Activated CD8-positive, alpha-beta T cell treated with anti-CD3 and anti-CD28 coated beads for 36 hours (primary cell): ENCODE measurements around the gene RBMS3. TPM values are rescaled to one million over a fixed set of nuclear protein-coding genes. Genes with fewer than 3 reads are reported as not detected.

Source experiments
- ATAC-seq: fragments of 200-7000 bp; cut with Tn5 transposase; one replicate; pipeline ENCODE4 v1.10.0; 2021; ENCODE audit warnings: mild to moderate bottlenecking, moderate library complexity
- CTCF ChIA-PET: fragments of 350-600 bp; sonication (Branson Sonifier 250); formaldehyde crosslinking; loops from one replicate; lab custom pipeline; 2021; ENCODE audit warnings: antibody characterized with exemption; lab: Charles Lee
- POLR2A ChIA-PET: fragments of 350-600 bp; sonication (Branson Sonifier 250); formaldehyde crosslinking; loops from one replicate; lab custom pipeline; 2021; ENCODE audit warnings: antibody characterized with exemption; lab: Charles Lee
- DNase-seq: peaks from one replicate; pipeline ENCODE4 v3.0.0-alpha.2; 2020
- H3K27ac Mint-ChIP-seq: one replicate; pipeline ENCODE4 v1.8.0; 2021; ENCODE audit warnings: mild to moderate bottlenecking, mixed read lengths
- H3K27me3 Mint-ChIP-seq: one replicate; pipeline ENCODE4 v1.8.0; 2021; ENCODE audit warnings: mixed read lengths
- H3K36me3 Mint-ChIP-seq: one replicate; pipeline ENCODE4 v1.8.0; 2021; ENCODE audit warnings: low read depth, mixed read lengths
- H3K4me1 Mint-ChIP-seq: one replicate; pipeline ENCODE4 v1.8.0; 2021; ENCODE audit warnings: low read depth, mixed read lengths
- H3K4me3 Mint-ChIP-seq: one replicate; pipeline ENCODE4 v1.8.0; 2021; ENCODE audit warnings: mild to moderate bottlenecking, moderate library complexity, mixed read lengths
- H3K9me3 Mint-ChIP-seq: one replicate; pipeline ENCODE4 v1.8.0; 2021; ENCODE audit warnings: mixed read lengths
- intact Hi-C: fragments of 100-400 bp; cut with micrococcal nuclease; formaldehyde crosslinking; loops from one replicate; pipeline ENCODE4 v1.10.0; 2022
- total RNA-seq, 2 experiments: library from RNA; stranded (reverse); gene quantifications; one replicate each; pipeline ENCODE4 v1.2.3, GENCODE V29; 2021
- TF ChIP-seq, protein P1 (sequence below): fragments of 200-600 bp; IDR thresholded peaks from one replicate; pipeline ENCODE4 v1.8.0; 2022; ENCODE audit warnings: antibody characterized with exemption, mild to moderate bottlenecking

Gene RBMS3
- total RNA-seq, 2 experiments from 2014 or later: 2.3 to 2.8 TPM

DNA sequence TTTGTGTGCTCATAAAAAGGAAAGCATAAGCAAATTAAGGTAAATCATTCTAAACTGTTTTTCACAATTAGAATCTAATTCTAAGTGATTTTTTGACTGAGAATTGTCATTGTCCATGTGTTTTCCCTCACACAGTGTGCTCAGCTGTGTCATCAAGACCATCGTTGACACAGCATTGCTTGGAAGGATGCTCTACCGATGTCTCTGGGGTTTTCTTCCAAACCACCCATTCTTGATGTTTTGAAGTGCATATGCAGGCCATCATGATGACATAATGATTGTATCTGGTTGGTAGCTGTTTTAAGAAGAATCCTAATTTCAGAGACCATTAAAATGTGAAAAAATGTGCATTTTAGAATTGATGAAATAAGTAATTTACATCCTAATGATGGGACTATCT is 347.9 kb downstream of the RBMS3 start:
- Mint-ChIP-seq H3K9me3 (no peaks in the 10 kb centered on the region), H3K4me3 (no peak overlapping the region), H3K27ac (no peak overlapping the region), H3K27me3 (no peaks in the 10 kb centered on the region), H3K36me3 (no peaks in the 10 kb centered on the region), H3K4me1 (no peaks in the 10 kb centered on the region)
- DNase-seq (no peak), ATAC-seq (no peak)
- intact Hi-C loops: no loop called here
- ChIA-PET CTCF (no interaction called here), POLR2A (no interaction called here)
- TF ChIP-seq, protein P1, sequence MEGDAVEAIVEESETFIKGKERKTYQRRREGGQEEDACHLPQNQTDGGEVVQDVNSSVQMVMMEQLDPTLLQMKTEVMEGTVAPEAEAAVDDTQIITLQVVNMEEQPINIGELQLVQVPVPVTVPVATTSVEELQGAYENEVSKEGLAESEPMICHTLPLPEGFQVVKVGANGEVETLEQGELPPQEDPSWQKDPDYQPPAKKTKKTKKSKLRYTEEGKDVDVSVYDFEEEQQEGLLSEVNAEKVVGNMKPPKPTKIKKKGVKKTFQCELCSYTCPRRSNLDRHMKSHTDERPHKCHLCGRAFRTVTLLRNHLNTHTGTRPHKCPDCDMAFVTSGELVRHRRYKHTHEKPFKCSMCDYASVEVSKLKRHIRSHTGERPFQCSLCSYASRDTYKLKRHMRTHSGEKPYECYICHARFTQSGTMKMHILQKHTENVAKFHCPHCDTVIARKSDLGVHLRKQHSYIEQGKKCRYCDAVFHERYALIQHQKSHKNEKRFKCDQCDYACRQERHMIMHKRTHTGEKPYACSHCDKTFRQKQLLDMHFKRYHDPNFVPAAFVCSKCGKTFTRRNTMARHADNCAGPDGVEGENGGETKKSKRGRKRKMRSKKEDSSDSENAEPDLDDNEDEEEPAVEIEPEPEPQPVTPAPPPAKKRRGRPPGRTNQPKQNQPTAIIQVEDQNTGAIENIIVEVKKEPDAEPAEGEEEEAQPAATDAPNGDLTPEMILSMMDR: no peak

DNA sequence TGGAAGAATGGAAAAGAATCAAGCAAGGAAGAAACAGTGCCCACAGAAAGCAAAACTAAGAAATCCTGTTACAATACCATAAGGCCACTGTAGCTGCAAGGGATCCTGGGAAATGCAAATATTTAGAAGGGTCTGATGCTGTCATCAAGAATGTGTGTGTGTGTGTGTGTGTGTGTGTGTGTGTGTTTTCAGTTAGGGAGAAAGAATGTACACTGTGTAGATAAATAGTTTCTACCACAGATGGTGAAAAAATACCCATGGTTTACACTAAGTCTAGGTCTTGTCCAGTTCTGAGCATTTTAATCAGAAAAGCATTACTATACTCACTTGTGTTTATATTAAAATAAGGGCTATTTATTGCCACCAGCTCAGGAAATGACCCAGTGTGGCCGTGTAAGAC is 355.0 kb downstream of the RBMS3 start:
- Mint-ChIP-seq H3K4me3 (no peak overlapping the region), H3K9me3 (no peaks in the 10 kb centered on the region), H3K27me3 (peaks cover 6% of the 10 kb centered on the region), H3K4me1 (no peaks in the 10 kb centered on the region), H3K27ac (no peak overlapping the region), H3K36me3 (no peaks in the 10 kb centered on the region)
- ChIA-PET CTCF (no interaction called here), POLR2A (no interaction called here)
- no peak for ATAC-seq
- TF ChIP-seq, protein P1: no peak
- DNase-seq: no peak
- intact Hi-C loops: no loop called here

DNA sequence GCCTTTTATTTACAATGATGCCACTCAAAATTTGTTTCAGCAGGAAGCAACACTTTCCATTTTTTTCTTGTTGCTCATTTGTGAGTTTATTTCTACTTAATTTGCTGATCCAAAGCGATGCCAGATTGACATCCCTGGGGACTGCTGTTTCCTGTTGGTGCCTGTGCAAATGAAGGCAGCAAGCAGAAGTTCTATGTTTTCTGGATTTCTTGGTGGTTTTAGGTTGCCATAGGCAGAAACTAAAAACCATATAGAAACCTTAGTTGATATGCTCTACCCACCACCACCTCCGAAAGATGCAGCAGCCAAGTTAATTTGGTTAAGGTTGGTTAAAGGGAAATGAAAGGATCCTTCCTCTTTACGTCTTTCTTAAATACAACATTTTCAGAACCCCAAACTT is 356.2 kb downstream of the RBMS3 start:
- intact Hi-C loops: no loop called here
- no peaks in the 10 kb centered on the region for H3K9me3 Mint-ChIP-seq
- POLR2A ChIA-PET: no interaction called here
- H3K4me1 Mint-ChIP-seq: no peaks in the 10 kb centered on the region
- H3K27me3 Mint-ChIP-seq: peaks cover 6% of the 10 kb centered on the region
- H3K36me3 Mint-ChIP-seq: no peaks in the 10 kb centered on the region
- CTCF ChIA-PET: no interaction called here
- no peak overlapping the region for H3K4me3 Mint-ChIP-seq
- H3K27ac Mint-ChIP-seq: no peak overlapping the region
- no peak for DNase-seq
- ATAC-seq: no peak
- TF ChIP-seq, protein P1: no peak

DNA sequence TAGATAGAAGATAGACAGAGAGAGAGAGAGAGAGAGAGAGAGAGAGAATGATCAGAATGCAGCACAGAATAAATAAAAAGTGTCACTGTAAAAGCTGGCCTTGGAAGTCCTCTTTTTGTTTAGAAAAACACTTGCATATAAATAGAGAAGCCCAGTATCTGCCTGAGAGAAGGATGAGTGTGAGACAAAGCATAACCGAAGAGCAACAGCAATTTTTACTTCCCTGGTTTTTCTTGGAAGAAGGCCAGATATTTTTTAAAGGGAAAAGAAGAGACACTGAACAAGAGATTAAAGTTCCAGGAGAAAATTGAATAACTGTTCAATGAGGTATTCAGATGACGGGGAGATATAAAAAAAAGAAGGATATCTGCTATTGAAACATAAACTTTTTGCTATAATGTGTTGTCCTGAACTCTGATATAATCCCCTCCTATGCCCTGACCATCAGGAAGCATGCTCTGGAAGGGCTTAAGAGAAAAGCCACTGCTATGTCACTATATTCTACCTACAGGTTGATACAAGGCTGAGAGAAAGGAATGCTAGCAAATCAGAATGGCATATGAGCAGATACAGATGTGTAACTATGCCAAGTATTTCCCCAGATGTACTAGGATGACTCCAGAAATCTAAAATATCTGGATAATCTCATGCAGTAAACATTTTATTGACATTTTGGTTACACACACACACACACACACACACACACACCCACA is 358.9 kb downstream of the RBMS3 start:
- TF ChIP-seq, protein P1: no peak
- no peaks in the 10 kb centered on the region for H3K4me1 Mint-ChIP-seq
- H3K27ac Mint-ChIP-seq: no peak overlapping the region
- ATAC-seq (no peak), DNase-seq (no peak)
- no peaks in the 10 kb centered on the region for H3K9me3 Mint-ChIP-seq
- CTCF ChIA-PET: no interaction called here
- no peak overlapping the region for H3K4me3 Mint-ChIP-seq
- H3K27me3 Mint-ChIP-seq: peaks cover 6% of the 10 kb centered on the region
- no peaks in the 10 kb centered on the region for H3K36me3 Mint-ChIP-seq
- POLR2A ChIA-PET: no interaction called here
- intact Hi-C loops: no loop called here

DNA sequence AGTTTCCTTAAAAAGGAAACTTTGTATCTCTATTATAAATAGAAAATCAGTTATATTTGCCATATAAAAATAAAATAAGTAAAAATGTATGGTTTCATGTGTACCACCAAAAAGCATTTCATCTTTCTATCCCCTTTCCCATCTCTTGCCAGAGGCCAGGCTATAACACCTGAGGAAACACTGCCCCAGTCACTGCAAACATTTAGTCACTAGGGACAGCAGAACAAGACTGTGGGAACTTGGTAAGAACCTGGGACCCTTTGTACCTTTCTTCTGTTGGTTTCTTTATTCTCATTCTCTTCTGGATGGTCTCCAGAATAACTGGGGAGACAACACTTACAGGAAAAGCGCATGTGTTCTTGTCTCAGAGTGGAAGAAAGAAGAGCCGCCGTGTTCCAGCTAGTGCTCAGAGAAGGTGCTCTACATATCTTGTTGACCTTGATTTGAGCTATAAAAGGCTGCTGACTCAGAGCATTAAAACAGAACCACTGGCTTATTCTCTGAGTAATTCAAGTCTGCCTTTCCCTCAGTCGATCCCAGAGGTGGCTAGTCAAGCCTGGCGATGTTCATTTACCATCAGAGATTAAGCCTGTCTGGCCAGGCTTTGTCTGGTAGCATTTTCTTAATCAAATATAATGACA is 361.6 kb downstream of the RBMS3 start:
- Mint-ChIP-seq H3K4me3 (no peak overlapping the region), H3K27me3 (peaks cover 5% of the 10 kb centered on the region), H3K9me3 (no peaks in the 10 kb centered on the region), H3K27ac (no peak overlapping the region), H3K4me1 (no peaks in the 10 kb centered on the region), H3K36me3 (no peaks in the 10 kb centered on the region)
- DNase-seq: no peak
- TF ChIP-seq, protein P1: no peak
- ChIA-PET CTCF (no interaction called here), POLR2A (no interaction called here)
- no peak for ATAC-seq
- intact Hi-C loops: no loop called here
